ENCODE measurements around the gene MMEL1. TPM values are rescaled to one million over a fixed set of nuclear protein-coding genes. Genes with fewer than 3 reads are reported as not detected.

The MMEL1 gene
- total RNA-seq, 1 donor from 2014 or later, result 2.0 TPM

GRCh38 chr1:2642560-2643413, 10.0 kb upstream of the MMEL1 start:
- intact Hi-C loops (cut with micrococcal nuclease), result loop anchor here (1.0 to 10.0 kb wide), 7 partner anchors 56 to 1262 kb away; partner anchors contain the start of genes C1orf174, PANK4, PRXL2B and TNFRSF14

GRCh38 chr1:2642131-2642559, 9.3 kb upstream of the MMEL1 start:
- intact Hi-C loops (cut with micrococcal nuclease), result loop anchor here (1.0 to 10.0 kb wide), 3 partner anchors 228 to 1263 kb away; partner anchors contain the start of gene C1orf174

DNA sequence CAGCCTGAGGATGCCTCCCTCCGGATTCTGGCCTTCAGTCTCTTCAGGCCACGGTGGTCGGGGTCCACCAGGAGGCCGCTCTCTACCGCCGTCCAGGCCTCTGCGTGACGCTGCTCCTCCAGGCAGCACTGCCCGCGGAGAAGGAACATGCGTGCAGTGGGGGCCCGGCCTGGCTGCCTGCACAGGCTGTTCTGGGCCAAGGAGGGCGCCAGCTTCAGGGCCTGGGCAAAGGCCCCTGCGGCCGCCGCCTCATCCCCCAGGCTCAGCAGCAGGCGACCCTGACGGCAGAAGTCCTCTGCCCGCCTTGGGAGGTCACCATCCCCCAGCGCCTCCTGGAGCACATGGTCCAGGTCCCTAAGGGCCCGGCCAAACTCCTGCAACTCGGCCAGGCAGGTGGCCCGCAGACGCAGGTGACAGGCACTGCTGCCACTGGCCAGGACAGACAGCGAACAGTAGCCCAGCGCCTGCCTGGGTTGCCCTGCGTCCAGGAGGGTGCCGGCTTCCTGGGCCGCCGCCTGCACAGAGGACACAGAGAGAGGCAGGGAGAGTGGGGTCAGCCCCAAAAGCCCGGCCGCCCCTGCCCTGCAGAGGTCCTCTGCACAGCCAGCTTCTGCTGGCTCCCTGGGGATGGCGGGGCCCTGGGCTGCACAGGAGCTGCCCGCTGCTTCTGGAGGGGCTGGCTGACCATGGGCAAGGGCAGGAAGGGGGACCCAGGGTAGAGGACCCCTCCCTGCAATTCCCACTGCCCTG, 8.7 kb upstream of the MMEL1 start:
- intact Hi-C loops (cut with micrococcal nuclease), result loop anchor here (1.0 to 10.0 kb wide), 3 partner anchors 227 to 1263 kb away; partner anchors contain the start of gene C1orf174

GRCh38 chr1:2640626-2641025, 7.8 kb upstream of the MMEL1 start:
- intact Hi-C loops (cut with micrococcal nuclease), result loop anchor here (10.0 kb wide), 2 partner anchors 894 to 1264 kb away; partner anchors contain the start of gene C1orf174

- intact Hi-C loops (cut with micrococcal nuclease), result loop anchor here (10.0 kb wide), 2 partner anchors 895 to 1265 kb away; partner anchors contain the start of gene C1orf174
These were observed 7.0 kb upstream of the MMEL1 start for GRCh38 chr1:2639607-2640521.

DNA sequence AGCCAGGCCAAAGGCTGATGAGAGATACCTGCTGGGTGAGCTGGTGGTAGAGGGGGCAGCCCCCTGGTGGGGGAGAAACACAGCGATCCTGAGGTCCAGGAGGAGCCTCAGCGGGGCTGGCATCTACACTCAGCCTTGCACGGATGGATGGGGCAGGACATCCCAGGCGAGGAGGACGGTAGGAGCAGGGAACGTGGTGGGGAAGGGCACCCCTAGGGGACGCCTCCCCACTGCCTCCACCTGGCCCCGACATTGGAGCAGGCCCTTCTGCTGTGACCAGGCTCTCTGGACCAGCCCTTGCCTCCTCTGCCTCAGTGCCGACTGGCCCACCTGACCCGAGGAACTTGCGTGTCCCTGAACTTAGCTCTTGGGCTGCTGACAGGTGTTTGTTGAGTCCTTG, 6.4 kb upstream of the MMEL1 start:
- intact Hi-C loops (cut with micrococcal nuclease), result no loop called here

GRCh38 chr1:2638466-2639115, 5.8 kb upstream of the MMEL1 start:
- intact Hi-C loops (cut with micrococcal nuclease), result no loop called here

DNA sequence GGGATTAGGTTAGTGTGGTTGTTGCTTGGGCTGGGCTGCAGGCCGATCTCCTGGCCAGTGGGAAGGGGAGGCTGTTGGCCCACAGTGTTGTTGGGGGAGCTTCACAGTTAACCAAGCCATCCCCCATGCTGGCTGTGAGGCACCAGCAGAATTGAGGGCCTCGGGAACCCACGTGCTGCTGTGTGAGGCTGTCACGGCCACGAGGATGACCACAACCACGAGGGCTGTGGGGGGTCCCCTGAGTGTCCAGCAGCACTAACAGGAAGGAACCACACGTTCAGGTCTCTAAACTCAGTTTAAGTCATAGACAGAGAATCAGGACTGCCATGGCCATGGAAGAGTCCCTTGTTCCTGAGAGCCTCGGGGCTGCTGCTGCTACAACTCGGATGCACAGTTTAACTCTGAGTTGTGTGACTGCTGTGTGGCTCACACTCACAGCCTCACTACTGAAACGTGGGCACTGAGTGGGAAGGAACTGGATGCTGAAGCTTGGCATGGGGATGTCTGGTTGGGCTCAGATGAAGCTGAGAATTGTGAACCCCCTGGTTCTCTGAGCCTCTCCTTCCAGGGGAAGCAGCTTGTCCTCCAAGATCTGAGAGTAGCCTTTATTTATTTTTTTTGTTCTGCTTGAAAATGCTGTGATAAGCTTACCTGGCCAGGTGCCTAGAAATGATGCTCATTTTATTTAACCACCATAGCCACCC, 4.8 kb upstream of the MMEL1 start:
- intact Hi-C loops (cut with micrococcal nuclease), result no loop called here

DNA sequence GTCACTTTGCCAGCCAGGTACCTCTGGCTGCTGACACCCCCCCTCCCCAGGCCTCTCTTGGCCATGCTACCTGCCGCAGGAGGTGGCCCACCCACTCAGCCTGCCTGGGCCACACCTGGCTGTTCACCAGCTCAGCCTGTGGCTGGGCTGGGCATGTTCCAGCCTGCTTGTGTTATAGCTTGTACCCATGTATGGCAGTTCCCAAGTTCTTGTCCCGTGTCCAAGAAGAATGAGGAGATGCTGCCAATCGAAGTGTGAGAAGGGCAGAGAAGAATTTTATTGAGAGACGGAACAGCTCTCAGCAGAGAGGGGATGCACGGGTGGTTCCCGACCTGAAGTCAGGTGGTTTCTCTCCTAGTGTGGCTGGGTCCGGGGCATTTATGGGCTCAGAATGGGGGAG, 3.9 kb upstream of the MMEL1 start:
- intact Hi-C loops (cut with micrococcal nuclease), result no loop called here

DNA sequence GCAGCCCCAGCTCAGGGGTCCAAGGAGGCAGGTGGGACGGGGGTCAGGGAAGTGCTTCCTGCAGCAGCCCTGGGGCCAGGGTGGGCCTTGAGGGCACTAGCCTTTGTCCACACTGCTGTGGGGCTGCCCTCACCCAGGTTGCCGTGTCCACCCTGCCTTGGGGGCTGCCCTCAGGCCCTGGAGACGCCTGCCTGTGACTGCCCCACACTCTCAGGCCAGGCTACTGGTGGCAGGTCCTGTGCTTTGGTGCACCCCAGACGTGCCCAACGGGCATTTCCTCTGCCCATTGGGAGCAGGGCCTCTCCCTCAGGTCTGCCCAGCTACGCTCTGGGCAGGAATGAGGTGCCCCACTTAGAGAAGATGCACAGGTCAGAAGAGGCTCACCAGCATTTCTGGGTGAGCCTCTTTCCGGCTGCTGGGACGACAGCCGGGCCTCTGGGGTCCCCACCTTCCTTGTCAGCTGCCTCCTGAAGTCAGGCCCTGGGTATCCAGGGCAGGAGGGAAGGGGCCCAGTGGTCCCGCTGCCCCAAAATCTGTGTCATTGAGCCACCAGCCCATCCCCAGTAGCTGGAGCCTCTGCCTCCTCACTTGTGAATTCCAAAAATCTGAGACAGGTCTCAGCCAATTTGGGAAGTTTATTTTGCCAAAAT, 2.7 kb upstream of the MMEL1 start:
- intact Hi-C loops (cut with micrococcal nuclease), result no loop called here

DNA sequence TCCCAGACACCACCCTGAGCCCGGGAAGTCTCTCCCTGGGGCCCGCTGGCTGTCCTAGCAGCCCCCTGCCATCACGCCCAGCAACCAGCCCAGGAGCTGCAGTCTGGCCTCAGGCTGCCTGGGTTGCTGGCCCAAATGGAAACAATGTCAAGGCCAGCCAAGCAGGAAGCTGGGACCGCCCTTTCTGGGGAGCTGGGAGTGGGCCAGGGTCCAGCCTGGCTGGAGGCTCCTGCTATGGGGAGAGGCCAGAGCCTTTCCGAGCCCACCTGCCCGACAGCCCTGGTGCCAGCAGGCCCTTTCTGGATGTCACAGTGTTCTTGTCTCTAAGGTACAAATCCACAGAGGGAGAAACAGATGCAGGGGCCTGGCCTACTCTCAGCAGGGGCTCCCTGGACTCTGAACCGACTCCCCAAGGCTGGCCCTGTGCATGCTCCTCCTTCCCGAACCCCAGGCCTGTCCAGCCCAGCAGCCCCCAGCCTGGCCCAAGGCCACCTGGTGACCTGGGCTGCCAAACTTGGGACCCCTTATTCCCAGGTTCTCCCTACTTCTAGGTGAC, 1.2 kb upstream of the MMEL1 start:
- intact Hi-C loops (cut with micrococcal nuclease), result no loop called here

GRCh38 chr1:2633366-2633935, 635 bp upstream of the MMEL1 start:
- intact Hi-C loops (cut with micrococcal nuclease), result no loop called here

DNA sequence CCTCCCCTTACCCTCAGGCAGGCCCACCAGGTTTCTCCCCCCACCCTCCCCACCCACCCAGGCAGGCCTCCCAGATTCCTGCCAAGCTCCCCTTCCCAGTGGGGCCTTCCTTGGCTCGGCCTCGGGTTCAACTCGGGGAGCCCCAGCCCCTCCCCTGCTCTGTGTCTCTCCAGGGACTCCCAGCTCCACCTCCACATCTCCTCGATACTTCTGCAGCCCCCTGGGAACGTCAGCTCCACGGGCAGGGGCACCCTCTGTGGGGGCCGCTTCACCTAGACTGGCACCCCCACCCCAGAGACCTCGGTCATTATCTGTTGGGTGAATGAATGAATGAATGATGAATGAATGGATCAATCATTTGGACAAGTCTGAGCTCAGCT, 775 bp downstream of the MMEL1 start:
- intact Hi-C loops (cut with micrococcal nuclease), result no loop called here

- intact Hi-C loops (cut with micrococcal nuclease), result no loop called here
These were observed 1.4 kb downstream of the MMEL1 start for GRCh38 chr1:2631136-2632050.

DNA sequence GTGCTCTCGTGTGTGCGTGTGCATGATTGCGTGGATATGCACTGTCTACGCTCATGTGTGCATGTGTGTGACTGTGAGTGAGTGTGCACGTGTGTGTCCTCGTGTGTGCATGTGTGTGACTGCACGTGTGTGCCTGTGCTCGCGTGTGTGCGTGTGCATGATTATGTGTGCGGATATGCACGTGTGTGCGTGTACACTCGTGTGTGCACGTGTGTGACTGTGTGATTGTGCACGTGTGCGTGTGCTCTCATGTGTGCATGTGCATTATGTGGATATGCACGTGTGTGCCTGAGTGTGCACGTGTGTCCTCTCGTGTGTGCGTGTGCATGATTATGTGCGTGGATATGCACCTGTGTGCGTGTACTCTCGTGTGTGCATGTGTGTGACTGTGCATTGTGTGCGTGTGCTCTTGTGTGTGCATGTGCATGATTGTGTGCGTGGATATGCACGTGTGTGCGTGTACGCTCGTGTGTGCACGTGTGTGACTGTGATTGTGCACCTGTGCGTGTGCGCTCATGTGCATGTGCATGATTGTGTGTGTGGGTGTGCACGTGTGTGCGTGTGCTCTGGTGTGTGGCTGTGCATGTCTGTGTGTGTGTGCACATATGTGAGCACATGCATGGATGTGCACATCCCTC, 2.2 kb downstream of the MMEL1 start:
- intact Hi-C loops (cut with micrococcal nuclease), result no loop called here

DNA sequence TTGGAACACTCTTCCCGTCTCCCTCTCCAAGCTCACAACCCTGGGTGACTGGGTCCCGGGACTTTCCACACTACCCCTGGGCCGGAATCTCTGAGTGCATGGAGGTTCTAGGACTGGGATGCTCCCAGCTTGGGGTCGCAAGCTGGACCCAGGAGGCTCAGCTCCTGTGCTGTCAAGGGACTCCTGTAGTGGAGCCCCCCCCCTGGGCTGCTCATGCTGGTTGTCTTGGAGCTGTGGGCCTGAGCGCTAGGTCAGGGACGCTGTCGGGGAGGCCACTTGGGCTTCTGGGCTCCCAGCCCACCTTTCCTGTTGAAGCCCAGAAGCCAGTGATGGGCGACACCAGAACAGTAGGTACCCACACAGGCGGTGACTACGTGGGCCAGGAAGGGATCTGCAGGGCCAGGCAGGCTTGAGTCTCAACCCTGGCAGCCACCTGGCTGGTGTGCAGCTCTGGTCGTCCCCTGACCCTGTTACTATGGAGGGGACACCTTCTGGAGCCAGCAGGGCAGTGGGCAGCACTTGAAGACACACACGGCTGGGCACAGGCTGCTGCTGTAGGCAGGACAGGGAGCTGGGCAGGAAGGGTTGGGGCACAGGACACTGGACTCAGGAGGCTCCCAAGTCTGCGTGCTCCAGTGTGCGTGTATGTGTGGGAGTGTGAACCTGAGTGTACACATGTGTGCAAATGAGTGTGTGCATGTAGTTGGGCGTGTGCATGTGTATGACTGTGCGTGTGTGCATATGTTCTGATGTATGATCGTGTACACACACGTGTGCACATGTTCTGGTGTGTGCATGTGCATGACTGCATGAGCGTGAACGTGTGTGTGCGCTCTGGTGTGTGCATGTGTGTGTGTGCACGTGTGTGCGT, 3.0 kb downstream of the MMEL1 start:
- intact Hi-C loops (cut with micrococcal nuclease), result no loop called here
